GM19324 (cell line): Measurements from ENCODE around the gene PHRF1.

ENCODE experiments used
- ATAC-seq: cut with Tn5 transposase; IDR thresholded peaks from one replicate; pipeline ENCODE4 v1.9.1; 2021; ENCODE audit warnings: mild to moderate bottlenecking, moderate library complexity; ENCODE audit not compliant: unreplicated experiment, low FRiP score

The PHRF1 gene

DNA sequence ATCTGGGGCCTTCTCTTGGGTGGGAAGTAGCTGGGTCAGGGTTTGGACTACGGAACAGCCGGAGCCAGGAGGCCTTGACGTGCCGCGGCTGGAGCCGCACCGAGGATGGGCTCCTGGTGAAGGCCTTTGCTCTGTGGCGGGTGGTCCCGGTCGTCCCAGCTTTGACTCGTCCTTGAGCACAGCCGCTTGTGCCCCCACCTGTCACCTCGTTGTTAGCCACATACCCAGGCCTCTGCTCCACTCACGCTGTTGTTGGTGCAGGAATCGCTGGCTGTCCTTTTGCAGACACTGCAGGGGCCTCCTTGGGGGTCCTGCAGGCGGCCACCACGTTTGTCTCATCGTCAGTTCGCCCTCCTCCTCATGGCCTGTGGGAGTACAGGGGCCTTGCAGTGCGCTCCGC, 17.1 kb downstream of the PHRF1 start:
- no peak for ATAC-seq

DNA sequence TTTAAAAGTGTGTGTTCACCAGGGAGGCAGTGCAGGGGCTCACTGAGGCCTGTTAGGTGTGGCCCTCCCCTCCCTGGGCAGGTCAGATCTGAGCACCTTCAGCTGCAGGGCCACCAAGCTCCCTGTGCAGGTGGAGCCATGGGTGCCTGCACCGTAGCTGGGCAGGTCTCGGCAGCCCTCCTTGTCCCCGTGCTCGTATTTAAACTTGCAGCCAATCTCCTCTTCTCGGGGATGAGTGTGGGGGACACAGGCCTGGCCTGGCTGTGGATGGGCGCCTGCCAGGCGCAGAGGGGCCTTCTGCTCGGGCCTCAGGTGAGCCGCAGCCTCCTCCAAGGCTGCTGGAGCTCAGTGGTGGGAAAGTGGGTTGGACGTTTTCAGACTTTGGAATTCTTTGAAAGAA, 19.1 kb downstream of the PHRF1 start:
- ATAC-seq: no peak

GRCh38 chr11:596374-596773, 20.1 kb downstream of the PHRF1 start:
- no peak for ATAC-seq

DNA sequence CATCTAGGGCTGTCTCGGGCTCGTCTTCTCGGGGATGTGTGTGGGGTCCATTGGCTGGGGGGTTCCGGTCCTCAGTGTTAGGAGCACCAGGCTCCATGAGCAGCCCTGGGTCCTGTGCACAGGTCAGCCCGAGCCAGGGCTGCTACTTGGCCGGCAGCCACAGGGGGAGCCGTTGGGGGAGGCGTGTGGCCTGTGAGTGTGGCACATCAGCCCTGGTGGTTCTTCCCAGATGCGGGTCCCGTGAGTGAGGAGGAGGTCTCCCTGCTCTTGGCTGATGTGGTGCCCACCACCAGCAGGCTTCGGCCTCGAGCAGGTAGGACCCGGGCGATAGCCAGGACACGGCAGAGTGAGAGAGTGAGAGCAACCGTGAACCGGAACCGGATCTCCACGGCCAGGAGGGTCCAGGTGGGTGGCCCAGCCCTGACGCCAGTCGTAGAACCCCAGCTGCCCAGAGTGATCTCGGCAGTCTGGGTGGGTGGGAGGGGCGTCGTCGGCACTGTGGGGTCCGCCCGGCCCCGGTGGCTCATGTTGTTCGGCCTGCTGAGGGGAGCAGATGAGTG, 21.0 kb downstream of the PHRF1 start:
- ATAC-seq: no peak

DNA sequence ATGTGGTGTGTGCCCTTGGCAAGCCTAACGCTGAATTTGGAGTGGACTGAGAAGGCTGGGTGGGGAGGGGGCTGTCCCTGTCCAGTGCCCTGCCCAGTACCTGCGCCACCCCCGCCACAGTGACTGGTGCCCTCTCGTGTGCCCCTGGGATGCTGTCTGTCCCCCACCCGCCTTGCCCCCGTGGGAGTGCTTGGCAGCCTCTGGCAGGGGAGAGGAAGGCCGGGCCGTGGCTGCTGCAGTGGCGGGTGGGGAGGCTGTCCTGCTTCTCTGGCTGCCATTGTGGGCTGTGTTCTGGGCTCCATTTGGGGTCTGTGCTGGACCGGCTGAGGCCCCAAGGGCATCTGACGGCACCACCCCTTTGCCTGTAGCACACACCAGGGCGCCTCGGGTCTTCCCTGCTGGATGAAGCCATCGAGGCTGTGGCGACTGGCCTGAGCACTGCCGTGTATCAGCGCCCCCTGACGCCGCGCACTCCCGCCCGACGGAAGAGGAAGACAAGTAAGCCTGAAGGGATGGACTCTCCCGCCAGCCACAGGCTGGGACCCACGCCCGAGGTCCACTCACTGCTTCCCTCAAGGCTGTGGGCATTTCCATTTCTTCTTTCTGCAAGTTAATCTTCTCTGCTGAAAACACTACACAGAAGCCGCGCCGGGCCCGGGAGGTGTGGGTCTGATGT, 21.9 kb downstream of the PHRF1 start:
- ATAC-seq: no peak

- ATAC-seq: no peak
These were observed 25.4 kb downstream of the PHRF1 start for GRCh38 chr11:601573-602245.

DNA sequence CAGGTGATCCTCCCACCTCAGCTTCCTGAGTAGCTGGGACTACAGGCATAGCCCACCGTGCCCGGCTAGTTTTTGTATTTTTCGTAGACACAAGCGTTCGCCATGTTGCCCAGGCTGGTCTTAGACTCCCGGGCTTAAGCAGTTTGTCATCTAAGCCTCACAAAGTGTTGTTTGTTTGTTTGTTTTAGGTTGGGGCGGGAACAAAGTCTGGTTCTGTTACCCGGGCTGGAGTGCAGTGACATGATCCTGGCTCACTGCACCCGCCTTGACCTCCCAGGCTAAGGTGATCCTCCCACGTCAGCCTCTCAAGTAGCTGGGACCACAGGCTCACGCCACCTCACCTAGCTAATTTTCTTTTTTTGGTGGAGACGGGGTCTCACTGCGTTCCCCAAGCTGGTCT, 26.9 kb downstream of the PHRF1 start:
- no peak for ATAC-seq

GRCh38 chr11:605286-606129, 29.2 kb downstream of the PHRF1 start:
- no peak for ATAC-seq

DNA sequence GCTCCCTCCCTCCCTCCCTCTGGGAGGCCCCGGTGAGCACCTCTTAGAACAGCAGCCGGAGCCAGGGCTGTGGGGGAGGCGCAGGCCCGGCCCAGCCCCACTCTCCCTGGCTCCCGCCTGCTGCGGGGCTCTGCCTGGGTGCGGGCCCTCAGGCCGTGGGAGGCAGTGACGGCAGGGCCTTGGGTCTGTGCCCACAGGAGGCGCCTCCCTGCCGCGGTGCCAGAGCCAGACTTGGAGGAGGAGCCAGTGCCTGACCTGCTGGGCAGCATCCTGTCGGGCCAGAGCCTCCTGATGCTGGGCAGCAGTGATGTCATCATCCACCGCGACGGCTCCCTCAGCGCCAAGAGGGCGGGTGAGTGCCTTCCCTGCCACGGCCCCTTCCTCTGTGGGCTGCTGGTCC, 30.0 kb downstream of the PHRF1 start:
- no peak for ATAC-seq

DNA sequence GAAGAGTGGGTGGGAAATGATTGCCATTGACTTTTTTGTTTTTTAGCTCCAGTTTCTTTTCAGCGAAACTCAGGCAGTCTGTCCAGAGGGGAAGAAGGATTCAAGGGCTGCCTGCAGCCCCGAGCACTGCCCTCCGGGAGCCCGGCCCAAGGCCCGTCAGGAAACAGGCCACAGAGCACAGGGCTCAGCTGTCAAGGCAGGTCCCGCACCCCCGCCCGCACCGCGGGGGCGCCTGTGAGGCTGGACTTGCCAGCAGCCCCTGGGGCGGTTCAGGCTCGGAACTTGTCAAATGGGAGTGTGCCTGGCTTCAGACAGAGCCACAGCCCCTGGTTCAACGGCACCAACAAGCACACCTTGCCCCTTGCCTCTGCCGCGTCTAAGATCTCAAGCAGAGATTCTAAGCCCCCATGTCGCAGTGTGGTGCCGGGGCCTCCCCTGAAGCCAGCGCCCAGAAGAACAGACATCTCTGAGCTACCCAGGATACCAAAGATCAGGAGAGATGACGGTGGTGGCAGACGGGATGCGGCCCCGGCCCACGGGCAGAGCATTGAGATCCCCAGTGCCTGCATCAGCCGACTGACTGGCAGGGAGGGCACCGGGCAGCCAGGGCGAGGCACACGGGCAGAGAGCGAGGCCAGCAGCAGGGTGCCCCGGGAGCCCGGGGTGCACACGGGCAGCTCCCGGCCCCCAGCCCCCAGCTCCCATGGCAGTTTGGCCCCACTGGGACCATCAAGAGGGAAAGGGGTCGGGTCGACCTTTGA, 30.9 kb downstream of the PHRF1 start:
- no peak for ATAC-seq

GRCh38 chr11:607971-608659, 31.8 kb downstream of the PHRF1 start:
- no peak for ATAC-seq

- ATAC-seq: no peak
These were observed 32.6 kb downstream of the PHRF1 start for GRCh38 chr11:608791-609251.

DNA sequence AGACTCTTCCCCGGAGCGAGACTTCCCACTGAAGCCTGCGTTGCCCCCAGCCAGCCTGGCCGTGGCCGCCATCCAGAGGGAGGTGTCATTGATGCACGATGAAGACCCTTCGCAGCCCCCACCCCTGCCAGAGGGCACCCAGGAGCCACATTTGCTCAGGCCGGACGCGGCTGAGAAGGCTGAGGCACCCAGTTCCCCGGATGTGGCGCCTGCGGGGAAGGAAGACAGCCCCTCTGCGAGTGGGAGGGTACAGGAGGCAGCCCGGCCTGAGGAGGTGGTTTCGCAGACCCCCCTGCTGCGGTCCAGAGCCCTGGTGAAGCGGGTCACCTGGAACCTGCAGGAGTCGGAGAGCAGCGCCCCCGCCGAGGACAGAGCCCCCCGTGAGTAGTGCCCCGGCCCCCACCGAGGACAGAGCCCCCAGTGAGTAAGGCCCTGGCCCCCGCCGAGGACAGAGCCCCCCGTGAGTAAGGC, 33.1 kb downstream of the PHRF1 start:
- ATAC-seq: no peak

DNA sequence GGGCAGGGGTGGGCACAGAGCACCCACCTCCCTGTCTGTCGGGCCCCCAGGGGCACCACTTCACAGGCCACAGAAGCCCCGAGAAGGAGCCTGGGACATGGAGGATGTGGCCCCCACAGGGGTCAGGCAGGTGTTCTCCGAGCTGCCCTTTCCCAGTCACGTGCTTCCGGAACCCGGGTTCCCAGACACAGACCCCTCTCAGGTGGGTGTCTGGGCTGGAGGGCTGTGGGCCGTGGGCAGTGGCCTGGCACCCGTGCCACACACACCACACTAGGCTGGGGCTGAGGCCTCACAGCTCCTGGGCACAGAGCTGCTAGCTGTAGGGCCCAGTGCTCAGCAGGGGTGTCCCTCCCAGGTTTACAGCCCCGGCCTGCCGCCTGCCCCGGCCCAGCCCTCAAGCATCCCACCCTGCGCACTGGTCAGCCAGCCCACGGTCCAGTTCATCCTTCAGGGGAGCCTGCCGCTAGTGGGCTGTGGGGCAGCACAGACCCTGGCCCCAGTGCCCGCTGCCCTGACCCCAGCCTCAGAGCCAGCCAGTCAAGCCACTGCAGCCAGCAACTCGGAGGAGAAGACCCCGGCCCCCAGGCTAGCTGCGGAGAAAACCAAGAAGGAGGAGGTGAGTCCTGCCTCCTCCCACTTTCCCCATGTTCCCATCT, 34.0 kb downstream of the PHRF1 start:
- ATAC-seq: no peak

DNA sequence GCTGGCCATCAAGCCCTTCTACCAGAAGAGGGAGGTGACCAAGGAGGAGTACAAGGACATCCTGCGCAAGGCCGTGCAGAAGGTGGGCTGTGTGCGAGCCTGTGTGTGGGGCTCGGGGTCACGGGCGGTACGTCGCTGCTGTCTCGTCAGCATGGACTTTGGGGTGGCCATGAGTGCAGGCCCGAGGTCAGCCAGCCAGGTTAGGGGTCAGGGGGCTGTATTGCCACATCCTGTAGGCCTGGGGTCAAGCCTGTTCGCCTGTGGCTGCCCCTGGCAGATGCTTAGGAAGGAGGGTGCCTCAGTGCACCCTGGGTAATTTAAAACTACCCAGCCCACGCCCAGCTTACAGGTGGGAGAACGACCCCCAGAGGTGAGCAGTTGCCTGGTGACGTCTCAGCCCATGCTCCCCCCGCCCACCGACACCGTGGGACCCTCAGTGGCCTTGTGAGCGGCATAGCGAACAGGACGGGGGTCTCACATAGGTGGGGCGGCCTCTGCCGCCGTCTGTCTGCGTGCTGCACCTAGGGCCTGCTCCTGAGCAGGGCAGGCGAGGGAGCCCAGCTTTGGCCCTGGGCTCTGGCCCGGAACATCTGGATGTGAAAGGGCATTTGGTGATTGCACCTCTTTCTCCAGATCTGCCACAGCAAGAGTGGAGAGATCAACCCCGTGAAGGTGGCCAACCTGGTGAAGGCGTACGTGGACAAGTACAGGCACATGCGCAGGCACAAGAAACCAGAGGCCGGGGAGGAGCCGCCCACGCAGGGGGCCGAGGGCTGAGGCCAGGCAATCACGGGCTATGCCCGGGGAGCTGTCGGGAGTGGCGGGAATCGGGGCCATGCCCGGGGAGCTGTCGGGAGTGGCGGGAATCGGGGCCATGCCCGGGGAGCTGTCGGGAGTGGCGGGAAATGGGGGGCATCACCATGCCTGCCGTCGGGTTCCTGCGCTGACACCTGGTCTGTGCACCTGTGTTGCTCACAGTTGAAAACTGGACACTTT, 35.0 kb downstream of the PHRF1 start:
- ATAC-seq: no peak

- ATAC-seq: no peak
These were observed 36.1 kb downstream of the PHRF1 start for GRCh38 chr11:612201-612960.

- no peak for ATAC-seq
These were observed 36.7 kb downstream of the PHRF1 start for GRCh38 chr11:612961-613300.
